HL-60 (cell line): ENCODE data around the gene STIMATE.

Experiments used
- POLR2AphosphoS5 ChIP-seq: IDR thresholded peaks from 2 replicates; pipeline ENCODE4 v1.6.1; 2012; ENCODE audit warnings: low read depth
- TF ChIP-seq, protein P1 (sequence below): IDR thresholded peaks from one replicate; pipeline ENCODE4 v1.5.1; 2011; ENCODE audit warnings: low read length, control low read depth, inconsistent platforms; ENCODE audit not compliant: insufficient read depth

DNA sequence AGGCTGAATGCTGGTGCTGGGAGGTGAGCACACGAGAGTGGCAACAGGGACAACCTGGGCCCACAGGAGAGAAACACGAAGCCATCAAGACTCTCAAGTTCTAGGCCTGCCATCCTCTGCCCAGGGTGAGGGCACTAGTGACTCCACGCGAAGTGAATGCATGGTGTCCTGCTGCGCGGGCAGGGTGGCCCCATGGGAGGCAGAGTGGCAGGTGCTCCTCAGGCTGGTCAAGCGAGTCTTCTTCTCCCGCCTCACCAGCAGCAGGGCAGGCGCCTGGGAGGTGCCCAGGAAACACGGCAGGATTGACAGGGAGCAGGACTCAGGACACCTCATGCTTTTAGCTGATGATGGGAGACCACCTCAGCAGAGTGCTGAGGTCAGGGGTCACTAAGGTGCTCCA, 26.9 kb downstream of the STIMATE start:
- TF ChIP-seq, protein P1, sequence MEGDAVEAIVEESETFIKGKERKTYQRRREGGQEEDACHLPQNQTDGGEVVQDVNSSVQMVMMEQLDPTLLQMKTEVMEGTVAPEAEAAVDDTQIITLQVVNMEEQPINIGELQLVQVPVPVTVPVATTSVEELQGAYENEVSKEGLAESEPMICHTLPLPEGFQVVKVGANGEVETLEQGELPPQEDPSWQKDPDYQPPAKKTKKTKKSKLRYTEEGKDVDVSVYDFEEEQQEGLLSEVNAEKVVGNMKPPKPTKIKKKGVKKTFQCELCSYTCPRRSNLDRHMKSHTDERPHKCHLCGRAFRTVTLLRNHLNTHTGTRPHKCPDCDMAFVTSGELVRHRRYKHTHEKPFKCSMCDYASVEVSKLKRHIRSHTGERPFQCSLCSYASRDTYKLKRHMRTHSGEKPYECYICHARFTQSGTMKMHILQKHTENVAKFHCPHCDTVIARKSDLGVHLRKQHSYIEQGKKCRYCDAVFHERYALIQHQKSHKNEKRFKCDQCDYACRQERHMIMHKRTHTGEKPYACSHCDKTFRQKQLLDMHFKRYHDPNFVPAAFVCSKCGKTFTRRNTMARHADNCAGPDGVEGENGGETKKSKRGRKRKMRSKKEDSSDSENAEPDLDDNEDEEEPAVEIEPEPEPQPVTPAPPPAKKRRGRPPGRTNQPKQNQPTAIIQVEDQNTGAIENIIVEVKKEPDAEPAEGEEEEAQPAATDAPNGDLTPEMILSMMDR, result no peak
- TF ChIP-seq POLR2AphosphoS5, result no peak
